GM21526 (cell line): Measurements from ENCODE around the gene CLIC4.
"Not testable (repeated sequence)": the region's sequence is repeated elsewhere in the genome, so short reads cannot be mapped to it uniquely, and the experiment has no call there.

Source experiments
- ATAC-seq: cut with Tn5 transposase; IDR thresholded peaks from one replicate; pipeline ENCODE4 v1.9.1; 2021; ENCODE audit warnings: moderate library complexity; ENCODE audit not compliant: unreplicated experiment, low FRiP score

CLIC4 gene

GRCh38 chr1:24769656-24770651, 24.7 kb downstream of the CLIC4 start:
- no peak for ATAC-seq

GRCh38 chr1:24770881-24771280, 25.6 kb downstream of the CLIC4 start:
- ATAC-seq = no peak

GRCh38 chr1:24771574-24771973, 26.3 kb downstream of the CLIC4 start:
- no peak for ATAC-seq

GRCh38 chr1:24773618-24774017, 28.4 kb downstream of the CLIC4 start:
- ATAC-seq = no peak

- no peak for ATAC-seq
These were observed 30.1 kb downstream of the CLIC4 start for GRCh38 chr1:24775348-24775747.

GRCh38 chr1:24775916-24776315, 30.7 kb downstream of the CLIC4 start:
- no peak for ATAC-seq

GRCh38 chr1:24776821-24777220, 31.6 kb downstream of the CLIC4 start:
- no peak for ATAC-seq

GRCh38 chr1:24778141-24778540, 32.9 kb downstream of the CLIC4 start:
- no peak for ATAC-seq

- not testable (repeated sequence) for ATAC-seq
These were observed 34.0 kb downstream of the CLIC4 start for GRCh38 chr1:24779199-24779598.

GRCh38 chr1:24779689-24780464, 34.6 kb downstream of the CLIC4 start:
- no peak for ATAC-seq

GRCh38 chr1:24780626-24781025, 35.4 kb downstream of the CLIC4 start:
- ATAC-seq = not testable (repeated sequence)

GRCh38 chr1:24782689-24783088, 37.4 kb downstream of the CLIC4 start:
- no peak for ATAC-seq

- no peak for ATAC-seq
These were observed 38.5 kb downstream of the CLIC4 start for GRCh38 chr1:24783713-24784112.

- ATAC-seq = no peak
These were observed 40.9 kb downstream of the CLIC4 start for GRCh38 chr1:24786191-24786590.

- no peak for ATAC-seq
These were observed 45.2 kb downstream of the CLIC4 start for GRCh38 chr1:24790490-24790889.

- no peak for ATAC-seq
These were observed 48.3 kb downstream of the CLIC4 start for GRCh38 chr1:24793447-24794129.

GRCh38 chr1:24794130-24794502, 48.9 kb downstream of the CLIC4 start:
- not testable (repeated sequence) for ATAC-seq

GRCh38 chr1:24795236-24795635, 50.0 kb downstream of the CLIC4 start:
- ATAC-seq = no peak

GRCh38 chr1:24796524-24796923, 51.3 kb downstream of the CLIC4 start:
- no peak for ATAC-seq

- not testable (repeated sequence) for ATAC-seq
These were observed 54.0 kb downstream of the CLIC4 start for GRCh38 chr1:24799242-24799641.

- ATAC-seq = no peak
These were observed 55.9 kb downstream of the CLIC4 start for GRCh38 chr1:24801176-24801575.
